Activated T-cell treated with anti-CD3 and anti-CD28 coated beads, Interleukin-2, amount 50 U/mL, for 4 hours (primary cell): ENCODE measurements around the gene ZNF281. TPM values are rescaled to one million over a fixed set of nuclear protein-coding genes. Genes with fewer than 3 reads are reported as not detected.
"Not testable (repeated sequence)": the region's sequence is repeated elsewhere in the genome, so short reads cannot be mapped to it uniquely, and the experiment has no call there.

ENCODE experiments used
- ATAC-seq, 2 donors: fragments of 200-7000 bp; cut with Tn5 transposase; one replicate each; pipeline ENCODE4 v1.10.0; 2021
- DNase-seq: peaks from one replicate; pipeline ENCODE4 v3.0.0-alpha.2; 2020
- H3K27me3 Mint-ChIP-seq: one replicate; pipeline ENCODE4 v1.8.0; 2021; ENCODE audit warnings: low read depth, mixed read lengths
- H3K36me3 Mint-ChIP-seq: one replicate; pipeline ENCODE4 v1.8.0; 2022; ENCODE audit warnings: mixed read lengths; ENCODE audit not compliant: insufficient read depth
- H3K4me1 Mint-ChIP-seq: one replicate; pipeline ENCODE4 v1.8.0; 2021; ENCODE audit warnings: low read depth, mixed read lengths
- H3K4me3 Mint-ChIP-seq: one replicate; pipeline ENCODE4 v1.8.0; 2021; ENCODE audit warnings: mild to moderate bottlenecking, moderate library complexity, mixed read lengths
- H3K9me3 Mint-ChIP-seq: one replicate; pipeline ENCODE4 v1.8.0; 2021; ENCODE audit warnings: mixed read lengths
- total RNA-seq, 3 donors: library from RNA; stranded (reverse); gene quantifications; one replicate each; pipeline ENCODE4 v1.2.1, GENCODE V29; 2021

Gene ZNF281
- total RNA-seq, 3 donors from 2014 or later = 14.2 to 19.5 (median 19.3) TPM

DNA sequence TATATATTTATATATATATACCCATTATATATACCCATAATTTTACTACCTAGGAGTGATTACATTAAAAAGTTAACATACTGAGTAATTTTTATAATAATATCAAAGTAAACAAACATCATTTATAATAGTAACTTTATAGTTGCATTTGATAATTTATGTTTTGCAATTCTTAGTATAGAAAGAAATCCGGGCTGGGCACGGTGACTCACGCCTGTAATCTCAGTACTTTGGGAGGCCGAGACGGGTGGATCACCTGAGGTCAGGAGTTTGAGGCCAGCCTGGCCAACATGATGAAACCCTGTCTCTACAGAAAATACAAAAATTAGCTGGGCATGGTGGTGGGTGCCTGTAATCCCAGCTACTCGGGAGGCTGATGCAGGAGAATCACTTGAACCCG, 28.6 kb upstream of the ZNF281 start:
- DNase-seq, H3K36me3 Mint-ChIP-seq: not testable (repeated sequence)

DNA sequence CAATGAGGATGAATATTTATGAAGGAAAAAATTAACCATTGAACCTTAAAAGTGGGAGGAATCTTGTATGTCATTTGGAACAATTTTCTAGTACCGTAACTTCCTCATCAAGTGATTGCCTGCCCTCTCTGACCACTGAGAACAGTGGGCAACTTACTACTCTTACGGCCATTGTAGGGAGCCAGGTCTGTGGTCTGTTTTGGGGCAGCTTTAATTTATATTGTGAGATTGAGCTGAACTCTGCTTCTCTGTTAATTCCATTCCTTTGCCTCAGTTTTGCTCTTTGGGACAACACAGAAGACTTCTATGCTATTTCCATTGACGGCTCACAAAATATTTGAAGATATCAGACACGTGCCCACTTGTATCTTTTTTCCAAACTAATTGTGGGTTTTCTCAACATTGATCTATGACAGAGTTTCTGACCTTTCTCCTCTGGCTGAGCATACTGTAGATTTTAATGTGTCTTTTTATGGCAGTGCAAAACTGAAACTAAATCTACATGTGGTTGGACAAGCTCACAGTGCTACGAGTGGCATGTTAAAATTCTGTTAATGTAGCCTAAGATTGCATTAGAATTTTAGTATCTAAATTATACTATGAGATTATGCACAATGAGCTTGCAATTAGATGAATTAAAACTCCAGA, 27.8 kb upstream of the ZNF281 start:
- Mint-ChIP-seq H3K27me3 (no peaks in the 10 kb centered on the region), H3K36me3 (no peaks in the 10 kb centered on the region), H3K9me3 (no peaks in the 10 kb centered on the region), H3K4me3 (peak overlapping the region; percentile 61), H3K4me1 (peaks cover 7% of the 10 kb centered on the region)
- DNase-seq = no peak
- ATAC-seq = peak; percentile 66 to 77

More for the DNA sequence above, 28.6 kb upstream of the ZNF281 start:
- not testable (repeated sequence) for H3K4me3 Mint-ChIP-seq, H3K9me3 Mint-ChIP-seq, ATAC-seq, H3K4me1 Mint-ChIP-seq, H3K27me3 Mint-ChIP-seq

- Mint-ChIP-seq H3K36me3 (no peaks in the 10 kb centered on the region), H3K9me3 (no peaks in the 10 kb centered on the region), H3K4me1 (peaks cover 7% of the 10 kb centered on the region), H3K27me3 (no peaks in the 10 kb centered on the region), H3K4me3 (no peak overlapping the region)
- ATAC-seq = no peak
- no peak for DNase-seq
Measured at GRCh38 chr1:200437088-200437487, 27.3 kb upstream of the ZNF281 start.

GRCh38 chr1:200436436-200436835, 26.6 kb upstream of the ZNF281 start:
- Mint-ChIP-seq H3K27me3 (no peaks in the 10 kb centered on the region), H3K4me3 (no peak overlapping the region), H3K4me1 (peaks cover 7% of the 10 kb centered on the region), H3K36me3 (no peaks in the 10 kb centered on the region), H3K9me3 (no peaks in the 10 kb centered on the region)
- DNase-seq (no peak), ATAC-seq (no peak)

- peaks cover 7% of the 10 kb centered on the region for H3K4me1 Mint-ChIP-seq
- ATAC-seq (no peak), DNase-seq (no peak)
- no peak overlapping the region for H3K4me3 Mint-ChIP-seq
- H3K27me3 Mint-ChIP-seq = no peaks in the 10 kb centered on the region
- no peaks in the 10 kb centered on the region for H3K36me3 Mint-ChIP-seq
- no peaks in the 10 kb centered on the region for H3K9me3 Mint-ChIP-seq
Measured at GRCh38 chr1:200435200-200435780, 25.5 kb upstream of the ZNF281 start.

DNA sequence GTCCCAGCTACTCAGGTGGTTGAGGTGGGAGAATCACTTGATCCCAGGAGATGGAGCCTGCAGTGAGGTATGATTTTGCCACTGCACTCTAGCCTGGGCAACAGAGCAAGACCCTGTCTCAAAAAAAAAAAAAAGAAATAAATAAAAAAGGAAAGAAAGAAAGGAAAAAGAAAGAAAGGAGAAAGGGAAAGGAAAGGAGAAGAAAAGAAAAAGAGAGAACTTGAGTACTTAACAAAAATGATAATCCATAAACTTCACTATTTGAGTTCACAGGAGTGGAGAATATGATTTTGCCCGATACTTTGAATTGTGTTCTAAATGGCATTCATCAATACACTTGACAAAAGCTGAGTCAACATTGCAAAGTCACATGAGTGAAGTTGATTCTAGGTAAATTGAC, 23.8 kb upstream of the ZNF281 start:
- H3K4me1 Mint-ChIP-seq = peaks cover 7% of the 10 kb centered on the region
- no peaks in the 10 kb centered on the region for H3K36me3 Mint-ChIP-seq
- ATAC-seq = no peak
- no peaks in the 10 kb centered on the region for H3K27me3 Mint-ChIP-seq
- no peaks in the 10 kb centered on the region for H3K9me3 Mint-ChIP-seq
- no peak overlapping the region for H3K4me3 Mint-ChIP-seq
- DNase-seq = no peak

- Mint-ChIP-seq H3K27me3 (no peaks in the 10 kb centered on the region), H3K4me1 (peaks cover 1% of the 10 kb centered on the region), H3K9me3 (no peaks in the 10 kb centered on the region), H3K36me3 (no peaks in the 10 kb centered on the region), H3K4me3 (no peak overlapping the region)
- ATAC-seq = no peak
- DNase-seq = no peak
Measured at GRCh38 chr1:200432586-200432985, 22.8 kb upstream of the ZNF281 start.

GRCh38 chr1:200429221-200429751, 19.4 kb upstream of the ZNF281 start:
- Mint-ChIP-seq H3K9me3 (no peaks in the 10 kb centered on the region), H3K27me3 (no peaks in the 10 kb centered on the region), H3K36me3 (no peaks in the 10 kb centered on the region), H3K4me3 (no peak overlapping the region), H3K4me1 (no peaks in the 10 kb centered on the region)
- DNase-seq (no peak), ATAC-seq (no peak)

- H3K27me3 Mint-ChIP-seq = no peaks in the 10 kb centered on the region
Measured at GRCh38 chr1:200428482-200429205, 18.8 kb upstream of the ZNF281 start.

DNA sequence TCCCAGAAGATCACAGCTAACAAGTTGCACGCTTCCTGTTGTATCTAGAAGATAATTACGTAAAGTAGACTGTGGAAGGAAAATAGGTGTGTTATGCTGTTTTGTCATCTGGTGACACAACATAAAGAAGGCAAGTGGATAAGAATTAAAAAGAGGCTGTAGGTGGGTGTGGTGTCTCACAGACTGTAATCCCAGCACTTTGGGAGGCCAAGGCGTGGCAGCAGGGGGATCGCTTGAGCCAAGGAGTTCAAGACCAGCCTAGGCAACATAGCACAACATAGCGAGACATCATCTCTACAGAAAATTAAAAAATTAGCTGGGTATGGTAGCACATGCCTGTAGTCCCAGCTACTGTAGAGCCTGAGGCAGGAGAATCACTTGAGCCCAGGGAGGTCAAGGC, 17.9 kb upstream of the ZNF281 start:
- no peaks in the 10 kb centered on the region for H3K27me3 Mint-ChIP-seq
- no peaks in the 10 kb centered on the region for H3K9me3 Mint-ChIP-seq
- H3K36me3 Mint-ChIP-seq = no peaks in the 10 kb centered on the region
- H3K4me3 Mint-ChIP-seq = no peak overlapping the region
- no peaks in the 10 kb centered on the region for H3K4me1 Mint-ChIP-seq
- ATAC-seq (no peak), DNase-seq (no peak)

More at GRCh38 chr1:200428482-200429205, 18.8 kb upstream of the ZNF281 start:
- no peak overlapping the region for H3K4me3 Mint-ChIP-seq
- no peaks in the 10 kb centered on the region for H3K36me3 Mint-ChIP-seq
- no peaks in the 10 kb centered on the region for H3K9me3 Mint-ChIP-seq
- peak in 1 of 2 donors; percentile 67 for ATAC-seq
- no peaks in the 10 kb centered on the region for H3K4me1 Mint-ChIP-seq
- DNase-seq = no peak

DNA sequence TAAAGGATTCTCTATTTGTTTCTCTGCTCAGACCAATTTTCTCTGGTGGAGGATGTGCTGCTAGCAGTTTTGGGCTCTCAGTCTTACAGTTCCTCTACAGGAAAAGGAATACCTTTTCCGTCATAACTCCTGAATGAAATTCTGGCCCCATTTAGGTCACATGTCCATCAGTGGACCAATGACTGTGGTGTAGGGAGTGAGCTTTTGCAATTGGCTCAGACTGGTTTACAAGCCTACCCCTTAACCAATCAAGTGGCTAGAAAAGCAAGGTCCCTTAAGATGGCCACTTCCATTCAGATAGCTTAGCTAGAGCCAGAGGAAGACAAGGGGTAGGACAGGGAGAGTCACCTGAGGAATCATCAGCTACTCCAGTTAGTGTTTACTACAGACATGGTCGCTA, 16.4 kb upstream of the ZNF281 start:
- no peaks in the 10 kb centered on the region for H3K36me3 Mint-ChIP-seq
- no peaks in the 10 kb centered on the region for H3K9me3 Mint-ChIP-seq
- no peaks in the 10 kb centered on the region for H3K4me1 Mint-ChIP-seq
- DNase-seq (no peak), ATAC-seq (no peak)
- no peak overlapping the region for H3K4me3 Mint-ChIP-seq
- no peaks in the 10 kb centered on the region for H3K27me3 Mint-ChIP-seq

- ATAC-seq (no peak), DNase-seq (no peak)
- no peaks in the 10 kb centered on the region for H3K36me3 Mint-ChIP-seq
- H3K4me3 Mint-ChIP-seq = no peak overlapping the region
- H3K4me1 Mint-ChIP-seq = no peaks in the 10 kb centered on the region
- no peaks in the 10 kb centered on the region for H3K9me3 Mint-ChIP-seq
- no peaks in the 10 kb centered on the region for H3K27me3 Mint-ChIP-seq
Measured at GRCh38 chr1:200423235-200423634, 13.4 kb upstream of the ZNF281 start.

GRCh38 chr1:200422211-200422610, 12.4 kb upstream of the ZNF281 start:
- Mint-ChIP-seq H3K4me3 (no peak overlapping the region), H3K36me3 (no peaks in the 10 kb centered on the region), H3K4me1 (no peaks in the 10 kb centered on the region), H3K27me3 (no peaks in the 10 kb centered on the region), H3K9me3 (no peaks in the 10 kb centered on the region)
- ATAC-seq = no peak
- no peak for DNase-seq

DNA sequence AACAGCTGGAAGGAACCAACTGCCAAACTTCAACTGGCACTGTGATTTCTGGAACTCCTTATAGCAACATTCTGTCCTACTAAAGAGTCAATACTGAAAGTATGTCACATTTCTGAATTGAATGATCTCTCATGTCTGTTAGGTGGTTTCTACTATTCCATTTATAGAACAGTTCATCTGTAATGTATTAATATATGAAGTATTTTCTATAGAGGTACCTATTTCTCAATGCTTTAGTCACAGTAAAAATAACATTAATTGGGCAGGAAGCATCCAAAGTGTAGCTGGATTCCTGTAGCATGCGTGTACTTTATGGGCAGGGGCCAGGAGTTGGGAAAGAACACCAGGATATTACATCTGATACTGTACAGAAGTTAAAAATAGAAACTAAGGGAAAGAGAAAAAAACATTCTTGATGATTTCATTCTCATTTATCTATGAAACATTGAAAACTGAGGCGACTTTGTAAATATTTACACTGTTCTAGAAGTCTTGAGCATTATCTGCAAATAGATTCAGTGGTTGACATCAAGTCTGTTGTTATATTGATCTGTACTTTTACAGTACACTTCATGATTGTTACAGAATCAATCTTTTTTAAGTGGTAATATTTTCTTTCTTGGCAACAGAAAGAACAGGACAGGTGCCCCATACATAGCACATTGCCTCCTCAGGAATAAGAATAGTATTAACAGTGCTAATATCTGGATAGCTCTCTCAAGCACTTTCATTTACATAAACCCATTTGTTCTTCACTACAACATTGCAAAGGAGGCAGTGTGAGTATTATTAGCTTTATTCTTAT, 6.2 kb upstream of the ZNF281 start:
- peak in 1 of 2 donors; percentile 54 for ATAC-seq
- peaks cover 10% of the 10 kb centered on the region for H3K4me1 Mint-ChIP-seq
- no peaks in the 10 kb centered on the region for H3K9me3 Mint-ChIP-seq
- no peaks in the 10 kb centered on the region for H3K27me3 Mint-ChIP-seq
- no peak overlapping the region for H3K4me3 Mint-ChIP-seq
- no peaks in the 10 kb centered on the region for H3K36me3 Mint-ChIP-seq
- no peak for DNase-seq
